Measurements from ENCODE around the gene RIPOR3.
"Not testable (repeated sequence)": the region's sequence is repeated elsewhere in the genome, so short reads cannot be mapped to it uniquely, and the experiment has no call there.

GRCh38 chr20:50569487-50569863 is 121.9 kb downstream of the RIPOR3 start:
- not testable (repeated sequence) for TF ChIP-seq CTCF (IDR thresholded peaks at IDR 0.05; ENCODE audit: poor library complexity, severe bottlenecking); RAD21 (conservative IDR thresholded peaks at IDR 0.05); EZH2 (IDR thresholded peaks at IDR 0.05; ENCODE audit: borderline replicate concordance, insufficient read depth, low read length, poor library complexity, severe bottlenecking); POLR2AphosphoS5 (IDR thresholded peaks at IDR 0.05); MXI1 (conservative IDR thresholded peaks at IDR 0.05; ENCODE audit: poor library complexity, severe bottlenecking); EP300 (conservative IDR thresholded peaks at IDR 0.05; ENCODE audit: poor library complexity, severe bottlenecking)
